HG03457 (cell line): ENCODE data around the gene RAB15.

Experiments
- ATAC-seq: cut with Tn5 transposase; IDR thresholded peaks from one replicate; pipeline ENCODE4 v1.9.1; 2021; ENCODE audit warnings: moderate number of reproducible peaks; ENCODE audit not compliant: unreplicated experiment

The RAB15 gene

DNA sequence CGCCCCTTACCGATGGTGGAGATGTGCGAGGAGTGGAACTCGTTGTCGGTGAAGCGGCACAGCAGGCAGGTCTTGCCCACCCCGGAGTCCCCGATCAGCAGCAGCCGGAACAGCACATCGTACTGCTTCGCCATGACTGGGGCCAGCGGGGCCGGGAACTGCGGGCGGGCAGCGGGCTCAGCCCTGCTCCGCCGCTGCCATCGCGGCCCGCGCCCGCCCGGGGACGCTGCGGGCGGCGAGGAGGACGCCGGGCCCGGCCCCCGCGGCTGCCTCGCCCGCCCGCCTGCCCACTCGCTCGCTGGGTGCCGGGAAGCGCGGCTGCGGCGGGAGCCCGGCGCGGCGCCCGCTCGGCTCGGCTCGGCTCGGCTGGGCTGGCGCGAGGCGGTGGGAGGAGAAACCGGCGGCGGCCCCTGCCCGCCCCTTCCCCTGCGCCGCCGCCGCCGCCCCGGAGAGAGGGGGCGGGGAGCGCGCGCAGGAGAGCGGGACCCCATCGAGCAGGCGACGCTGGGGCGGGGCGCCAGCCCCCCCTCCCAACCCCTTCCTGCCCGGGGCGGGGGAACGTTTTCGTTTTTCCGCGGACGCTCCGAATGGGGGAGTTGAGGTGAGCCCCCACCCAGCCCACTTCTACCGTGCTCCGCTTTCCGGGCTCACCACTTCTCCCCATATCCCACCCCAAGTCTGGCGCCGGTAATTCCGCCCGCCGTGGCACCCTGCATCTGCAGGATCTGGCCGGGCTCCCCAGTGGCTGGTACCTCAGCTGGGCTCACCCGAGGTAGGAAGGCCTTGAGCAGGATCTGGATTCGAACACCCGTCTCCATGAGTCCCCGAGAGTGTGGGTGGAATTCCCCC, at the start of gene RAB15:
Gene RAB15 (minus strand): TSS at position 394 of the 849 bp plus-strand sequence. CDS start 260 bp downstream, at position 134.
- ATAC-seq: no peak

GRCh38 chr14:65019944-65020566, 47.9 kb upstream of the RAB15 start:
- no peak for ATAC-seq

DNA sequence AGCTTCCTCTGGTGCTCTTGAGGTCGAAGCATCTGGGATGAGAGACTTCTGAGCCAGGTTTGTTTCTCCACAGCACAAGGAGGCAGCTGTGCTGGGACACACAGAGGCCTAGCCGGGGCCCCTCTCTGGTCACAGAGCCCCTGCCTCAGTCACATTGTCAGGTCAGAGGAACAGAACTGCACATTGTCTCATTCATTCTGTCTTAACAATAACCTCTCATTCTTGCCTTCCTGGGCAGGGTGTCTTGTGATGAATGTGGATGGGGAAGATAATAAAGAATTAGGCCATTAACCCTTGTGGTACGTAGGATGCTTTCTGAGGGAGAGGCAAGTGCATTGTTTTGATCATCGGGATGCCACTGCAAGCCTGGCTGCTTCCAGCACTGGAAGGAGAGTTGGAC, 44.3 kb upstream of the RAB15 start:
- no peak for ATAC-seq

DNA sequence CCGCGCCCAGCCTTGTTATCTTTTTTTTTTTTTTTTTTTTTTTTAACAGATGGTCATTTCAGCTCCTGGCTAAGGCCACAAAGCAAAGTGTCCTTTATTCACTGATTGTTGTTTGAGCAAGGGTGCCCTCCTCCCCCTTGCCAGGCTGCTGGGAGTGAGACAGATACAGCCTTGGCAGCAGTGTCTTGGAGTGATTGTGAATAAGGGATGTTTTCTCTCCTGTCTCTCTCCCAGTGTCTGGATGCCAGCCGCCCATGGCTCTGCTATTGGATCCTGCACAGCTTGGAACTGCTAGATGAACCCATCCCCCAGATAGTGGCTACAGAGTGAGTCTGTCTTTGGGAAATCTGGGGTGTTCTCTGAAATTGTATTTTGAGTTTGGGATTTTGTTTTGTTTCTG, 43.3 kb upstream of the RAB15 start:
- no peak for ATAC-seq

GRCh38 chr14:65012353-65012752, 40.2 kb upstream of the RAB15 start:
- ATAC-seq: no peak

DNA sequence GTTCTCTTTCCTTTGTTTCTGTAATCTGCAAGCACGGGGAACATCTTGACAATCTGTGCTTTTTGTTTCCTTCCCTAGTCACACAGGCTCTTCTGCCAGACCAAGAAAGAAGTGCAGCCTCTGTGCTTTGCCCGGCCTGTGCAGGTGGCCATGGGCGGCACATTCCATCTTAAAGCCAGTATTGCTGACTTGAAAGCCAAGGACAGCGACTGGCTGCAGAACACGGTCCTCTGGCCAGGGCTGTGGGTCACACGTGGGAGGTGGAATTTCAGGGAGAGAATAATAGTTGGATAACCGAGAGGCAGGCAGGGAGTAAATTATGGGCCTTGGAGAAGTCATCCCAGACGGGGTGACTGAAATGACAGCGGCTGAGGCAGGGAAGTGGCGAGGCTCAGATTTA, 39.4 kb upstream of the RAB15 start:
- no peak for ATAC-seq

- no peak for ATAC-seq
Observed at GRCh38 chr14:65010211-65010931, 38.2 kb upstream of the RAB15 start.

DNA sequence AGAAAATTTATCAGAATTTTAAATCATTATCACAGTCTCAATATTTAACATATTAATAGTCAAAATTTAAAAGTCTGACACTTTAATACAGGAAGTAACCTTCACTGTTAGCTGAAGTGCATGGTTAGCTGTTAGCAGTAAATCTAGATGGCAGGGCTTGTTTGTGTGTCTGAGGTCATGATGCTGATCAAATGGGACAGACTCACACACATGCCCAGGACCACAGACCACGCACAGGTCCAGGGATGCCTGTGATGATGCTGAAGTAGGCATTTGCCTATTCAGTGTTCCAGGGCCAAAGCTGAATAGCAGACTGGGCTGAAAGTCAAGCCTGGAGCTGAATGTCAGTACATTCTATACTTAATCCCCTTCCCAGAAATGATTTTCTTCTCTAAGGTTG, 35.1 kb upstream of the RAB15 start:
- no peak for ATAC-seq

DNA sequence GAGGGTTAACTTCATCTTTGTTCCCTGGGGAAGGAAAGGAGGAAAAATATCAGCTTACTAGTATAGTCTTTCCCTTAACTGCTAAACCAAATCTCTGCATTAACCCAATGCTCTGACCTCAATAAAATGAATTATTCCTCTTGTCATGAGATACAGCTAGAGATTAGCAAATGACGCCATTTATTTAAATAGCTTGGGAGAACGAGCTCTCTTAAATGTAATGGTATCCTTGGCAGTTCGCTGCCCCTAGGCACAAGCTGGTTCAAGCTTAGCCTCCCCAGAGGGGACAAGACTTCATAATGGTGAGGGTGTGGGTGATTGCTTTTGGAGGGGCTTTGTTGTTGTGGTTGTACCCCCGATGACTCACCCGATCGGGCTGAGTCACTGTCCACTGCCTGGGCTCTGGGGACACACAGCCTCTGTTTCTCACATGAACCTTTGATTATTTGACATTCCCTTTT, 34.2 kb upstream of the RAB15 start:
- ATAC-seq: no peak

- no peak for ATAC-seq
Observed at GRCh38 chr14:65003394-65003793, 31.3 kb upstream of the RAB15 start.

DNA sequence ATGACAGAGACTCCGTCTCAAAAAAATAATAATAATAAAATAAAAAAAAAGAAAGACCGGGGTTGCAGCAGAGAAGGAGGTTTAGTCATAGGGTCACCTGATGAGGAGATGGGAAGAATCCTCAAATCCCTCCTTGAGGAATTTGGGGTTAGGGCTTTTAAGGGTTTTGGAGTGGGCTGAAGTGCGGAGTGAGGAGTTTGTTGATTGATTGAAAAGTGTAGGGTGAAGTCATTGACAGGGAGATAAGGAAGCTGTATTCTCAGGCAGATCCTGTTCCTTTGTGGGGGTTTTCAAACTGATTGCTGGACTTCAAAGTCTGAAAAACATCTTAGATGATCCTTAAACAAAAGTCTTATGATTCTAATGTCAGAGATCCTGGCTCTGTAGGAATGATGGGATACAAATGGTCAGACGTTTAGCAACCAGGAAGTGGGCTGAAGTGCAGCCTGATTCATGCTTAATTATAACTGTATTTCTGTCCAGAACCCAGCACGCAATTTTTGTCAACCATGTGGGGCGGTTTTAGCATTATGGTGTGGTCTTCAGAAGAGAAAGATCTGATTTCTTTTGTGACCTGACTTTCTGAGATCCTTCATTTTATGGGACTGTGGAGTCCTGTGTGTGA, 30.6 kb upstream of the RAB15 start:
- no peak for ATAC-seq

DNA sequence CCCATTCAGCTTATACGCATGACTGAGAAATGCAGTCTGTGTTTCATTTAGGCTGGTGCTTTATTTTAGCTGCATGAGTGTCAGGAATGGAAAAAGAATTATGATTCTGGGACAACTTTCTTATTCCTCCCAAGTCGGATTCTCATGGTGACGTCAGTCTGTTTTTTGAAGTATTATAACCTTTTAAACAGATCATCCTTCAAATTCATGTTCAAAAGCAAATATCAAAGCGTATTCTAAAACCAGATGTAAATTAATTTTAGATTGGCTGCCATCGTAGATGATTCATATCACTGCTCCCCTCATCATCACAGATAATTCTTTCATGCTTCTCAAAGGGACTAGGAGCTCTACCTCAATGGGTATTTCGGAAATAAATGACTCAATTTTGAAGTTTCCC, 29.6 kb upstream of the RAB15 start:
- ATAC-seq: no peak

DNA sequence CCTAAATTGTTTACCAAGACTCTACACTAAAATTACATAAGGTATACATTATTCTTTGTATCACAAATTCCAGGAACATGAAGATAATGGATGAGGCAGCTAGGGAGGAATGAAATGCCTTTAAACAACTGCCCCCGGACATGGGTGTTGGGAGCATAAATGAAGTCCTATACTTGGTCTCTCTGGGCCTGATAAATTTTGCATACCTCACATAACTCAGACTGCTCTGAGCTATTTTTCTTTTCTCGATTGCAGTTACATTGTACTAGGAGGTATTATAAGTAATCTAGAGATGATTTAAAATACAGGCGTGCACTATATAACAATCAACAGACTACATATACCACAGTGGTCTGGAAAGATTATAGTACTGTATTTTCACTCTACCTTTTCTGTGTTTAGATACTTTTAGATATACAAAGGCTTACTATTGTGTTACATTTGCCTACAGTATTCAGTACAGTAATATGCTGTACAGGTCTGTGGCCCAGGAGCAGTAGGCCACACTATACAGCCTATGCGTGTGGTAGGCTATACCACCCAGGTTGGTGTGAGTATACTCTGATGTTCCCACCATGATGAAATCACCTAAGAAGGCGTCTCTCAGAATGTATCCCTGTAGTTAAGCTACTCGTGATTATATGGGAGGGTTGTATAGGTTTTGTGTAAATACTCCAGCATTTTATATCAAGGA, 28.9 kb upstream of the RAB15 start:
- ATAC-seq: no peak

DNA sequence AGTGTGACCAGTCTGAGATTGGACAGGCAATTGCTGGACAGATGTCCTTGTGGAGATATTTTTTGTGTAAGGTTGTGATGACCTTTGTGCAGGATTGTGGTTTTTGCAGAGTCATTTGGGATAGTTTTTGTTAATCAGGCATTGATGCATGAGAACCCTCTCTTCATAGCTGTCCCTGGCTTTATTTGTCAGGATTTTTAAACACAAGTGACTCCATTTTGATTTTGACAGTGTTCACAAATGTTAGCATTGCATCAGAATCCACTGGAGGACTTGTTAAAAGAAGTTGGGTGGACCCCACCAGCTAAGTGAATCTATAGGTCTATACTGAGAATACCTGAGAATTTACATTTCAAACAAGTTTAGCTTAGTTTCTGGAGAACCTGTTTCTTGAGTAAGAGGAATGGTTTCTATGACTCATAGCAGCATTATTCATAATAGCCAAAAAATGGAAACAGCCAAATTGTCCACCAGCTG, 26.4 kb upstream of the RAB15 start:
- no peak for ATAC-seq

GRCh38 chr14:64997108-64997794, 25.1 kb upstream of the RAB15 start:
- no peak for ATAC-seq

GRCh38 chr14:64995291-64995690, 23.2 kb upstream of the RAB15 start:
- ATAC-seq: no peak

GRCh38 chr14:64994540-64994939, 22.4 kb upstream of the RAB15 start:
- ATAC-seq: no peak

- no peak for ATAC-seq
Observed at GRCh38 chr14:64993266-64993930, 21.3 kb upstream of the RAB15 start.

- no peak for ATAC-seq
Observed at GRCh38 chr14:64992328-64992885, 20.3 kb upstream of the RAB15 start.
